Activated CD4-positive, alpha-beta memory T cell treated with anti-CD3 and anti-CD28 coated beads, Interleukin-2, amount 10 ng/mL, durations not matched to agents 7 days and 5 days (primary cell): ENCODE measurements around the gene DNAJC28. TPM values are rescaled to one million over a fixed set of nuclear protein-coding genes. Genes with fewer than 3 reads are reported as not detected.
A peak's percentile ranks its signal among the peaks of the same experiment; 100 is the strongest.

Experiments
- CTCF ChIA-PET: fragments of 350-600 bp; sonication (Branson Sonifier 250); formaldehyde crosslinking; loops from one replicate; lab custom pipeline; 2021; ENCODE audit warnings: antibody characterized with exemption, inconsistent platforms; lab: Charles Lee
- POLR2A ChIA-PET: fragments of 350-600 bp; sonication (Branson Sonifier 250); formaldehyde crosslinking; loops from one replicate; lab custom pipeline; 2021; ENCODE audit warnings: antibody characterized with exemption; lab: Charles Lee
- DNase-seq: peaks from one replicate; pipeline ENCODE4 v3.0.0-alpha.2; 2020
- H3K27ac Mint-ChIP-seq: one replicate; pipeline ENCODE4 v1.8.0; 2021; ENCODE audit warnings: mild to moderate bottlenecking, mixed read lengths
- H3K27me3 Mint-ChIP-seq: one replicate; pipeline ENCODE4 v1.8.0; 2021; ENCODE audit warnings: mixed read lengths
- H3K36me3 Mint-ChIP-seq: one replicate; pipeline ENCODE4 v1.8.0; 2021; ENCODE audit warnings: low read depth, mixed read lengths
- H3K4me1 Mint-ChIP-seq: one replicate; pipeline ENCODE4 v1.8.0; 2021; ENCODE audit warnings: mixed read lengths
- H3K4me3 Mint-ChIP-seq: one replicate; pipeline ENCODE4 v1.8.0; 2021; ENCODE audit warnings: mild to moderate bottlenecking, mixed read lengths
- H3K9me3 Mint-ChIP-seq: one replicate; pipeline ENCODE4 v1.8.0; 2021; ENCODE audit warnings: mixed read lengths
- total RNA-seq, 2 experiments: library from RNA; stranded (reverse); gene quantifications; one replicate each; pipeline ENCODE4 v1.2.3, GENCODE V29; 2021

Gene DNAJC28
- under 1 TPM; 0.55 to 0.60 TPM for total RNA-seq

- ChIA-PET POLR2A (interaction anchor here (0.7 to 3.0 kb wide), 8 partner anchors 10 to 130 kb away, joined by 3 to 53 read pairs (median 4); partner anchors contain the start of genes DONSON, GART, SON and TMEM50B), CTCF (interaction anchor here (1.0 to 2.8 kb wide), 4 partner anchors 12 to 117 kb away, joined by 3 to 13 read pairs (median 4); partner anchors contain the start of gene TMEM50B)
- Mint-ChIP-seq H3K36me3 (no peaks in the 10 kb centered on the region), H3K27ac (peak within 1 kb of the TSS; percentile 59), H3K27me3 (peaks cover 21% of the 10 kb centered on the region), H3K9me3 (no peaks in the 10 kb centered on the region), H3K4me3 (peak within 1 kb of the TSS; percentile 95), H3K4me1 (peaks cover 10% of the 10 kb centered on the region)
- DNase-seq, result peak; percentile 92
Observed at GRCh38 chr21:33491373-33492102, at the start of gene DNAJC28. TSS of gene DNAJC28 (minus strand) at chr21:33491716. CDS start at chr21:33489393, 2,323 bp downstream.

- H3K4me1 Mint-ChIP-seq, result peaks cover 32% of the 10 kb centered on the region
Observed at GRCh38 chr21:33541105-33541711, 49.7 kb upstream of the DNAJC28 start.

GRCh38 chr21:33540711-33541104 is 49.2 kb upstream of the DNAJC28 start:
- Mint-ChIP-seq H3K27ac (peak overlapping the region; percentile 78), H3K9me3 (no peaks in the 10 kb centered on the region), H3K4me3 (peak overlapping the region; percentile 90), H3K36me3 (peaks cover 60% of the 10 kb centered on the region), H3K27me3 (no peaks in the 10 kb centered on the region), H3K4me1 (peaks cover 28% of the 10 kb centered on the region)
- CTCF ChIA-PET, result interaction anchor here (1.1 to 2.6 kb wide), 2 partner anchors 45 to 65 kb away, joined by 4 to 12 read pairs; no protein-coding TSS in a partner anchor
- no peak for DNase-seq
- POLR2A ChIA-PET, result interaction anchor here (0.6 to 6.3 kb wide), 10 partner anchors 12 to 61 kb away, joined by 3 to 70 read pairs (median 6); partner anchors contain the start of genes DNAJC28, DONSON and TMEM50B

More at GRCh38 chr21:33541105-33541711, 49.7 kb upstream of the DNAJC28 start:
- Mint-ChIP-seq H3K9me3 (no peaks in the 10 kb centered on the region), H3K27ac (peak overlapping the region; percentile 98), H3K4me3 (peak overlapping the region; percentile 90), H3K27me3 (no peaks in the 10 kb centered on the region), H3K36me3 (peaks cover 64% of the 10 kb centered on the region)
- ChIA-PET CTCF (interaction anchor here (1.1 to 2.6 kb wide), 3 partner anchors 44 to 65 kb away, joined by 3 to 12 read pairs (median 4); partner anchors contain the start of gene DONSON), POLR2A (interaction anchor here (0.6 to 6.3 kb wide), 12 partner anchors 11 to 216 kb away, joined by 3 to 70 read pairs (median 6); partner anchors contain the start of genes DNAJC28, DONSON, IFNAR1 and TMEM50B)
- DNase-seq, result peak; percentile 35

GRCh38 chr21:33539616-33540015 is 48.1 kb upstream of the DNAJC28 start:
- Mint-ChIP-seq H3K27ac (no peak overlapping the region), H3K27me3 (no peaks in the 10 kb centered on the region), H3K9me3 (no peaks in the 10 kb centered on the region), H3K36me3 (peaks cover 65% of the 10 kb centered on the region), H3K4me1 (peaks cover 21% of the 10 kb centered on the region), H3K4me3 (no peak overlapping the region)
- ChIA-PET CTCF (no interaction called here), POLR2A (interaction anchor here (0.8 to 1.7 kb wide), 3 partner anchors 13 to 59 kb away, joined by 3 to 7 read pairs (median 6); partner anchors contain the start of gene TMEM50B)
- no peak for DNase-seq

GRCh38 chr21:33537212-33537611 is 45.7 kb upstream of the DNAJC28 start:
- ChIA-PET POLR2A (interaction anchor here (0.5 to 1.3 kb wide), 3 partner anchors 57 to 570 kb away, joined by 3 to 6 read pairs (median 3); partner anchors contain the start of genes IFNAR1 and TMEM50B), CTCF (interaction anchor here (1.7 kb wide), 1 partner anchor 69 kb away, joined by 4 read pairs; no protein-coding TSS in a partner anchor)
- no peaks in the 10 kb centered on the region for H3K9me3 Mint-ChIP-seq
- no peak overlapping the region for H3K27ac Mint-ChIP-seq
- no peak overlapping the region for H3K4me3 Mint-ChIP-seq
- DNase-seq, result no peak
- peaks cover 22% of the 10 kb centered on the region for H3K4me1 Mint-ChIP-seq
- H3K27me3 Mint-ChIP-seq, result no peaks in the 10 kb centered on the region
- H3K36me3 Mint-ChIP-seq, result peaks cover 72% of the 10 kb centered on the region

- peaks cover 71% of the 10 kb centered on the region for H3K36me3 Mint-ChIP-seq
- H3K4me3 Mint-ChIP-seq, result no peak overlapping the region
- H3K27ac Mint-ChIP-seq, result no peak overlapping the region
- no peaks in the 10 kb centered on the region for H3K9me3 Mint-ChIP-seq
- H3K27me3 Mint-ChIP-seq, result no peaks in the 10 kb centered on the region
- ChIA-PET POLR2A (interaction anchor here (0.9 kb wide), 1 partner anchor 51 kb away, joined by 6 read pairs; no protein-coding TSS in a partner anchor), CTCF (interaction anchor here (1.0 kb wide), 1 partner anchor 51 kb away, joined by 3 read pairs; the partner anchor contains the start of gene TMEM50B)
- no peak for DNase-seq
- peaks cover 3% of the 10 kb centered on the region for H3K4me1 Mint-ChIP-seq
Observed at GRCh38 chr21:33531007-33531406, 39.5 kb upstream of the DNAJC28 start.

- Mint-ChIP-seq H3K27ac (no peak overlapping the region), H3K36me3 (peaks cover 47% of the 10 kb centered on the region), H3K4me1 (peaks cover 2% of the 10 kb centered on the region), H3K9me3 (no peaks in the 10 kb centered on the region), H3K27me3 (no peaks in the 10 kb centered on the region), H3K4me3 (no peak overlapping the region)
- ChIA-PET CTCF (no interaction called here), POLR2A (interaction anchor here (1.3 kb wide), 1 partner anchor 20 kb away, joined by 6 read pairs; the partner anchor contains the start of gene SON)
- DNase-seq, result no peak
Observed at GRCh38 chr21:33522953-33523349, 31.4 kb upstream of the DNAJC28 start.

- no peak for DNase-seq
- no peaks in the 10 kb centered on the region for H3K9me3 Mint-ChIP-seq
- ChIA-PET CTCF (no interaction called here), POLR2A (interaction anchor here (1.3 kb wide), 1 partner anchor 21 kb away, joined by 6 read pairs; the partner anchor contains the start of gene SON)
- no peaks in the 10 kb centered on the region for H3K27me3 Mint-ChIP-seq
- H3K27ac Mint-ChIP-seq, result no peak overlapping the region
- H3K4me1 Mint-ChIP-seq, result peaks cover 2% of the 10 kb centered on the region
- peaks cover 50% of the 10 kb centered on the region for H3K36me3 Mint-ChIP-seq
- H3K4me3 Mint-ChIP-seq, result no peak overlapping the region
Observed at GRCh38 chr21:33522297-33522952, 30.9 kb upstream of the DNAJC28 start.

GRCh38 chr21:33518899-33519298 is 27.4 kb upstream of the DNAJC28 start:
- DNase-seq, result no peak
- ChIA-PET POLR2A (interaction anchor here (1.3 to 1.5 kb wide), 3 partner anchors 10 to 70 kb away, joined by 4 to 5 read pairs (median 4); partner anchors contain the start of genes DNAJC28 and DONSON), CTCF (interaction anchor here (0.7 to 1.0 kb wide), 2 partner anchors 10 to 87 kb away, joined by 3 read pairs; no protein-coding TSS in a partner anchor)
- Mint-ChIP-seq H3K9me3 (no peaks in the 10 kb centered on the region), H3K36me3 (peaks cover 58% of the 10 kb centered on the region), H3K4me3 (no peak overlapping the region), H3K4me1 (peaks cover 14% of the 10 kb centered on the region), H3K27ac (no peak overlapping the region), H3K27me3 (no peaks in the 10 kb centered on the region)

GRCh38 chr21:33514229-33514628 is 22.7 kb upstream of the DNAJC28 start:
- peaks cover 72% of the 10 kb centered on the region for H3K36me3 Mint-ChIP-seq
- H3K9me3 Mint-ChIP-seq, result no peaks in the 10 kb centered on the region
- ChIA-PET POLR2A (interaction anchor here (1.0 to 2.2 kb wide), 3 partner anchors 14 to 35 kb away, joined by 3 to 8 read pairs (median 6); partner anchors contain the start of genes SON and TMEM50B), CTCF (interaction anchor here (1.0 to 1.2 kb wide), 2 partner anchors 90 to 92 kb away, joined by 4 read pairs; no protein-coding TSS in a partner anchor)
- no peak overlapping the region for H3K4me3 Mint-ChIP-seq
- peaks cover 16% of the 10 kb centered on the region for H3K4me1 Mint-ChIP-seq
- H3K27ac Mint-ChIP-seq, result peak overlapping the region; percentile 48
- H3K27me3 Mint-ChIP-seq, result no peaks in the 10 kb centered on the region
- DNase-seq, result no peak

GRCh38 chr21:33512481-33512880 is 21.0 kb upstream of the DNAJC28 start:
- peaks cover 14% of the 10 kb centered on the region for H3K4me1 Mint-ChIP-seq
- DNase-seq, result no peak
- no peak overlapping the region for H3K27ac Mint-ChIP-seq
- POLR2A ChIA-PET, result interaction anchor here (1.9 kb wide), 1 partner anchor 32 kb away, joined by 5 read pairs; the partner anchor contains the start of gene TMEM50B
- peaks cover 74% of the 10 kb centered on the region for H3K36me3 Mint-ChIP-seq
- H3K9me3 Mint-ChIP-seq, result no peaks in the 10 kb centered on the region
- H3K27me3 Mint-ChIP-seq, result no peaks in the 10 kb centered on the region
- CTCF ChIA-PET, result interaction anchor here (1.5 to 2.3 kb wide), 2 partner anchors 76 to 93 kb away, joined by 3 to 6 read pairs; partner anchors contain the start of gene DONSON
- H3K4me3 Mint-ChIP-seq, result no peak overlapping the region
